GM23338 (cell line): ENCODE data around the gene SLC26A5.

ENCODE experiments used
- CREB1 ChIP-seq: fragments of 250-450 bp; sonication (Bioruptor Pico); IDR thresholded peaks from 2 replicates; pipeline ENCODE4 v1.5.0; 2020; ENCODE audit warnings: low read depth, mild to moderate bottlenecking, moderate library complexity
- EZH2 ChIP-seq: fragments of 200-600 bp; sonication (generic); IDR thresholded peaks from one replicate; pipeline ENCODE4 v1.8.0; 2017; ENCODE audit warnings: antibody characterized with exemption, mild to moderate bottlenecking, low read depth; ENCODE audit not compliant: unreplicated experiment
- EZH2phosphoT487 ChIP-seq: fragments of 200-600 bp; sonication (generic); IDR thresholded peaks from one replicate; pipeline ENCODE4 v1.8.1; 2018; ENCODE audit warnings: antibody characterized with exemption; ENCODE audit not compliant: unreplicated experiment
- NANOG ChIP-seq: IDR thresholded peaks from 2 replicates; pipeline ENCODE4 v1.6.1; 2016; ENCODE audit warnings: antibody characterized with exemption, borderline replicate concordance
- POLR2AphosphoS5 ChIP-seq: IDR thresholded peaks from 2 replicates; pipeline ENCODE4 v1.6.1; 2016; ENCODE audit warnings: antibody characterized with exemption, low read depth
- TF ChIP-seq, protein P1 (sequence below), 2 experiments: fragments of 200-600 bp in 1 of 2; sonication (generic) in 1 of 2; conservative IDR thresholded peaks; 2 replicates each; pipeline versions ENCODE4 v1.5.1 to v1.6.1; 2016 to 2017; ENCODE audit warnings: antibody characterized with exemption in 2 of 2, low read depth in 2 of 2, mild to moderate bottlenecking in 2 of 2, moderate library complexity in 1 of 2
- TF ChIP-seq, protein P2 (sequence below): IDR thresholded peaks from one replicate; pipeline ENCODE4 v1.6.1; 2018; ENCODE audit warnings: antibody characterized with exemption; ENCODE audit not compliant: unreplicated experiment

DNA sequence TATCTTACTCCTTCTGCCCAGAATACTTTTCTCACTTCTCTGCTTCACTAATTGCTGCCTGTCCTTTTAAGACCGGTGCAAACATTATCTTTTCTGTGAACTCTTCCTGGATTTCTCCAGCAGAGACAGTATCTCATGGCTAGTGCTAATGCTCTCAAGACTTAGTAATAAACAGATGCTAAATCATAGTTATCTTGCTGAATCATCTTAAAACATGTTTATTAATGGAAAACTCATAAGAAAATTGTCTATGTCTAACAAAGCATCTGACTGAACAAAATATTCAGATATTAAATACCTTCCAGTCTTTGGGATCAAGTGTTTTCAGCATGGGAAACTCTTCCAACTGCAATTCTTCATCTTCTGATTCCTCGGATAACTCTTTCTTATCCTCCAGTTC lies 104.5 kb downstream of the SLC26A5 start:
- TF ChIP-seq, protein P1, sequence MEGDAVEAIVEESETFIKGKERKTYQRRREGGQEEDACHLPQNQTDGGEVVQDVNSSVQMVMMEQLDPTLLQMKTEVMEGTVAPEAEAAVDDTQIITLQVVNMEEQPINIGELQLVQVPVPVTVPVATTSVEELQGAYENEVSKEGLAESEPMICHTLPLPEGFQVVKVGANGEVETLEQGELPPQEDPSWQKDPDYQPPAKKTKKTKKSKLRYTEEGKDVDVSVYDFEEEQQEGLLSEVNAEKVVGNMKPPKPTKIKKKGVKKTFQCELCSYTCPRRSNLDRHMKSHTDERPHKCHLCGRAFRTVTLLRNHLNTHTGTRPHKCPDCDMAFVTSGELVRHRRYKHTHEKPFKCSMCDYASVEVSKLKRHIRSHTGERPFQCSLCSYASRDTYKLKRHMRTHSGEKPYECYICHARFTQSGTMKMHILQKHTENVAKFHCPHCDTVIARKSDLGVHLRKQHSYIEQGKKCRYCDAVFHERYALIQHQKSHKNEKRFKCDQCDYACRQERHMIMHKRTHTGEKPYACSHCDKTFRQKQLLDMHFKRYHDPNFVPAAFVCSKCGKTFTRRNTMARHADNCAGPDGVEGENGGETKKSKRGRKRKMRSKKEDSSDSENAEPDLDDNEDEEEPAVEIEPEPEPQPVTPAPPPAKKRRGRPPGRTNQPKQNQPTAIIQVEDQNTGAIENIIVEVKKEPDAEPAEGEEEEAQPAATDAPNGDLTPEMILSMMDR (conservative IDR thresholded peaks at IDR 0.05; ENCODE audit: low read depth in 2 of 2): no peak
- TF ChIP-seq, protein P2, sequence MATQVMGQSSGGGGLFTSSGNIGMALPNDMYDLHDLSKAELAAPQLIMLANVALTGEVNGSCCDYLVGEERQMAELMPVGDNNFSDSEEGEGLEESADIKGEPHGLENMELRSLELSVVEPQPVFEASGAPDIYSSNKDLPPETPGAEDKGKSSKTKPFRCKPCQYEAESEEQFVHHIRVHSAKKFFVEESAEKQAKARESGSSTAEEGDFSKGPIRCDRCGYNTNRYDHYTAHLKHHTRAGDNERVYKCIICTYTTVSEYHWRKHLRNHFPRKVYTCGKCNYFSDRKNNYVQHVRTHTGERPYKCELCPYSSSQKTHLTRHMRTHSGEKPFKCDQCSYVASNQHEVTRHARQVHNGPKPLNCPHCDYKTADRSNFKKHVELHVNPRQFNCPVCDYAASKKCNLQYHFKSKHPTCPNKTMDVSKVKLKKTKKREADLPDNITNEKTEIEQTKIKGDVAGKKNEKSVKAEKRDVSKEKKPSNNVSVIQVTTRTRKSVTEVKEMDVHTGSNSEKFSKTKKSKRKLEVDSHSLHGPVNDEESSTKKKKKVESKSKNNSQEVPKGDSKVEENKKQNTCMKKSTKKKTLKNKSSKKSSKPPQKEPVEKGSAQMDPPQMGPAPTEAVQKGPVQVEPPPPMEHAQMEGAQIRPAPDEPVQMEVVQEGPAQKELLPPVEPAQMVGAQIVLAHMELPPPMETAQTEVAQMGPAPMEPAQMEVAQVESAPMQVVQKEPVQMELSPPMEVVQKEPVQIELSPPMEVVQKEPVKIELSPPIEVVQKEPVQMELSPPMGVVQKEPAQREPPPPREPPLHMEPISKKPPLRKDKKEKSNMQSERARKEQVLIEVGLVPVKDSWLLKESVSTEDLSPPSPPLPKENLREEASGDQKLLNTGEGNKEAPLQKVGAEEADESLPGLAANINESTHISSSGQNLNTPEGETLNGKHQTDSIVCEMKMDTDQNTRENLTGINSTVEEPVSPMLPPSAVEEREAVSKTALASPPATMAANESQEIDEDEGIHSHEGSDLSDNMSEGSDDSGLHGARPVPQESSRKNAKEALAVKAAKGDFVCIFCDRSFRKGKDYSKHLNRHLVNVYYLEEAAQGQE: no peak
- TF ChIP-seq EZH2: no peak
- TF ChIP-seq EZH2phosphoT487: no peak
- no peak for TF ChIP-seq CREB1 (CRISPR knock-in tag)
- no peak for TF ChIP-seq POLR2AphosphoS5
- no peak for TF ChIP-seq NANOG
